Activated T-helper 9 cell treated with anti-CD3 and anti-CD28 coated beads, Interleukin-2, amount 50 U/mL, for 16 hours (primary cell): ENCODE data around the gene SLC35E2B.
"Not testable (repeated sequence)": the region's sequence is repeated elsewhere in the genome, so short reads cannot be mapped to it uniquely, and the experiment has no call there.

Experiments
- DNase-seq: peaks from one replicate; pipeline ENCODE4 v3.0.0-alpha.2; 2020; ENCODE audit warnings: low read depth

Gene SLC35E2B

GRCh38 chr1:1703796-1704195 is 11.2 kb upstream of the SLC35E2B start:
- no peak for DNase-seq

- not testable (repeated sequence) for DNase-seq
Measured at GRCh38 chr1:1702506-1702905, 9.9 kb upstream of the SLC35E2B start.

DNA sequence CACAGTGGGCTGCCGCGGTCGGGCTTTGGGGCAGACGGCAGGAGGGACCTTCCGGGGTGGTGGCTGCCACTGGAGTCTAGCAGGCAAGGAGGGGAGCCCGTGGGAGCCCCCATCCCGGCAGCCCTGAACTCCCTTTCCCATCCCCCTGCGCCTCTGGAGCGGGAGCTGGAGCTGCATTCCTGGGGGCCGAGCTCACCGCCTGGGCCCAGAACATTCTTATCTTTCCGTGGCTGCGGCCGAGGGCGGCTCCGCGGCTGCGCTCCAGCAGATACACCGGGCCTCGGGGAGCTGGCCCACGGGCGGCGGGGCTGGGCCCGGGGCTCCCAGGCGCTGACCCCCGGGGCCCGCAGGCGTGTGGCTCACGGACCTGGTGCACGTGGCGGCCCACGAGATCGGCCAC is 8.0 kb upstream of the SLC35E2B start:
- DNase-seq = not testable (repeated sequence)

GRCh38 chr1:1700067-1700466 is 7.5 kb upstream of the SLC35E2B start:
- DNase-seq = not testable (repeated sequence)

DNA sequence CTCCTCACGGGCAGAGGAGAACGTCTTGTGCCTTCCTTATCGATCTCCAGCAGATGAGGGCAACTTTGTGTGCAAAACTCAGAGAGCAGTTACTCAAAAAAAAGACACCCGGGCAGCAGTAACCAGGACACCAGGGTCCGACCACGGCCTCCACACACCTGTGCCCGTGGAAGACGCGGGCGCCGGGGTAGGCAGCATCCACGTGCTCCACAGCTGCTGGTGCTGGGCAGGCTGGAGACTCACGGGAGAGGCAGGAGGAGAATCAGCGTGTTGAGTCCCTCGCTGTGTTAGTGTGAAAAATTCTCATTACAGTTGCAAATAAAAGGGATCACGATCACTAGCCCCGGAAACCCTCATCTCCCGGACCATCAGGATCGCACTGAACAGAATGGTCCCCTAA is 6.5 kb upstream of the SLC35E2B start:
- DNase-seq = not testable (repeated sequence)

- not testable (repeated sequence) for DNase-seq
Measured at GRCh38 chr1:1697358-1698183, 5.0 kb upstream of the SLC35E2B start.

GRCh38 chr1:1696431-1697357 is 4.1 kb upstream of the SLC35E2B start:
- DNase-seq = not testable (repeated sequence)

GRCh38 chr1:1692324-1692713 is 276 bp downstream of the SLC35E2B start:
- DNase-seq = peak; percentile 77

DNA sequence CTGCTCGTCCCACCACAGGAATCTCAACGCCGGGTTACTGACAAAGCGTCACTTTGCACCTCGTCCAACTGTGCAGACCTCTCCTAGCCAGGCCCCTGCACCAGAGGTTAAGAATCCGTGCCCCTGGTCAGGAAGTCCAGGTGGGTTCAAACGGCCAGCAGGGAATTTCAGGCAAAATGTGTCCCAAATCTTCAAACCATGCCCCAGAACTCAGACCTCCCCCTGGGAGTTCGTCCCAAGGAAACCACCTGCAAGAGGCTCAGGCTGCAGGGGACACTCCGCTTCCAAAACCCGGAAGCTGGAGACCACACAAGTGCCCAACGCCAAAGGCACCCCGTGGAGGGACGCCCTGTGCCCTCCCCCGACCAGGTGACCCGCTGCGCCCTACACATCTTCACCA is 1.2 kb downstream of the SLC35E2B start:
- DNase-seq = not testable (repeated sequence)

DNA sequence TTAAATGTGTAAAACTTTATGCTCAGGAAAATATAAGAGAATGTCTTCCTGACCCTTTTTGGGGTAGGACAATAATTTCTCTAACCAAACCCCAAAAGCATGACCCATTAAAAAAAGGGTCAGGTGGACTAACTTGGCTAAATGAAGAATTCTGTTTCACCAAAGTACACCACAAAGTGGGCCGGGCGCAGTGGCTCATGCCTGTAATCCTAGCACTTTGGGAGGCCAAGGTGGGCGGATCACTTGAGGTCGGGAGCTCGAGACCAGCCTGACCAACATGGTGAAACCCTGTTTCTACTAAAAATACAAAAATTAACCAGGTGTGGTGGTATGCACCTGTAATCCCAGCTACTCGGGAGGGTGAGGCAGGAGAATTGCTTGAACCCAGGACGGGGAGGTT is 3.1 kb downstream of the SLC35E2B start:
- DNase-seq = not testable (repeated sequence)

DNA sequence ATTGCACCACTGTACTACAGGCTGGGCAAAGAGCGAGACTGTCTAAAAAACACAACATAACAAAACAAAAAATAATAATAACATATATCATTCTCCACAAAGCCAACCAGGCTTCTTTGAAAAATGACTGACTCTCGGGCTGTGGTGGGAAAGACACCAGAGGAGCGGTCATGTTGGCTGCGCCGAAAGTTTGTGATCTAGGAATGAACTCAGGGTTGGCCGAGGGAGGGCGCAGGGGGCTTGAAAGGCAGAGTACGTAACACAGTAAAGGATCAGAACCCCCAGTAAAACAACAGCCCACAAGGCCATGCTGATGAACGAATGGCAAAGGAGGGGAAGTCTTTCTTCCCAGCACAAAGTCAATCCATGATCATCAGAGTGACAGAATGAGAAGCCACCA is 4.7 kb downstream of the SLC35E2B start:
- no peak for DNase-seq

DNA sequence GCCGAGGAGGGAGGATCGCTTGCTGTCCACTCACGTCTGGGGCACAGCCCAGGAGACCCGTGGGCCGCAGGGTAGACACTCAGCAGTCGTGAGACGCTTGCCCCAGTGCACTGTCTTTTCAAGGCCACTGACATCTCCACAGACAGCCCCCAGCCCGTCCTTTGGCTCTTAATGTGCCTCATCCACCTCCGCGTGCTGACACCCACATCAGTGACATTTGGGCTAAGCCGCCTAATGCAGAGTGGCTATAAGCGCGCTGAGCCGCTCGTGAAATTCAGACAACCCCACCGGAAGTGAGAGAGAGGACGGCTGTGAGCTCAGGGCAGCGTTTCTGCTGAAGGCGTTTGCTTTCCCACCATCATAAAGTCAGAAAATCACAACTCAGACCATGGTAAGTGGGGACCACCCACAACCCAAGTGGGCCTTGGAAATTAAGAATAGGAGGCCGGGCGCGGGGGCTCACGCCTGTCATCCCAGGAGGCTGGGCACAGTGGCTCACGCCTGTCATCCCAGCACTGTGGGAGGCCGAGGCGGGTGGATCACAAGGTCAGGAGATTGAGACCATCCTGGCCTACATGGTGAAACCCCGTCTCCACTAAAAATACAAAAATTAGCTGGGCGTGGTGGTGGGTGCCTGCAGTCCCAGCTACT is 8.4 kb downstream of the SLC35E2B start:
- no peak for DNase-seq

DNA sequence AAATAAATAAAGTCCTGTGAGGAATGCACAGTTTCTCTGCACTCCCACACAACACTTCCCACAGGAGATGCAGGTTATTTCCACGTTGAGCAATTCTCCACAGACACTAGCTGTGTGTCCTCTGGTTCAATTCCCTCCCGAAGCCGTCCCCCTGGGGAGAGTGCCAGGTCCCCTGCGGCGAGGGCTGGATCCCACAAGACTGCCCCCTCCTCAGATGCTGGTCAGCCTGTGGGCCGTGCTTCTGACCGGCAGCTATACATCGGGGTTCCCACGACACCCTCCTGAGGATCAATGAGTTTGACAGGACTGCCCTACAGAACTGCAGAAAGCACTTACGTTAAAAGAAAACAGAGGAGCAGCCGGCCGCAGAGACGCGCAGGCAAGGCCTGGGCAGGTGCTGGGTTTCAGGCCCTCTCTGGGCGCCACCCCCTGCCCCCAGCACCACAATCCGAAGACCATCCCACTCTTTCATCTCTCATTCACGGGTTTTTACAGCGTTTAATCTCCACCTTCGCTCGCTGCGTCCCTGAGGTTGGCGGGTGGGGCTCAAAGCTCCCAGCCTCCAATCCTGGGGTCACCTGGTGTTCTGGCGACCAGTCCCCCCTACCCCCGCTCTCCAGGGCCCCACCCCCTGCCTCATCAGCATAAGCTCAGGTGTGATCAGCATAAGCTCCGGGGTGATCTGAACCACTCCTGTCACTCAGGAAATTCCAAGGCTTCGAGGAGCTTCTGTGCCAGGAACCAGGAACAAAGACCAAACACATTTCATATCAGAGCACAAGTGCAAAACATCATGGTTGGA is 9.3 kb downstream of the SLC35E2B start:
- DNase-seq = no peak

DNA sequence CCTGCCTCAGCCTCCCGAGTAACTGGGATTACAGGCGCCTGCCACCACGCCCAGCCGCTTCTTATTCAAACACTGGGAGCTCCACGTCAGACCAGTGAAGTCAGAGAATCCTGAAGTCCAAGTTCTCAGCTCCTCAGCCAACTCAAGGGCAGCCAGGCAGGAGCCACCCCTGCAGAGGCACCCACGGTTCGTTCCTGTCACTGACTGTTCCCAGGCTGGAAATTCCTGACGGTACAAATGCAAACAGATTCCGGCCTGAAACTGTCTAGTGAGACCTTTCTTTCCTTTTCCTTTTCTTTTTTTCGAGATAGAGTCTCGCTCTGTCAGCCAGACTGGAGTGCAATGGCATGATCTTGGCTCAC is 11.7 kb downstream of the SLC35E2B start:
- DNase-seq = no peak

DNA sequence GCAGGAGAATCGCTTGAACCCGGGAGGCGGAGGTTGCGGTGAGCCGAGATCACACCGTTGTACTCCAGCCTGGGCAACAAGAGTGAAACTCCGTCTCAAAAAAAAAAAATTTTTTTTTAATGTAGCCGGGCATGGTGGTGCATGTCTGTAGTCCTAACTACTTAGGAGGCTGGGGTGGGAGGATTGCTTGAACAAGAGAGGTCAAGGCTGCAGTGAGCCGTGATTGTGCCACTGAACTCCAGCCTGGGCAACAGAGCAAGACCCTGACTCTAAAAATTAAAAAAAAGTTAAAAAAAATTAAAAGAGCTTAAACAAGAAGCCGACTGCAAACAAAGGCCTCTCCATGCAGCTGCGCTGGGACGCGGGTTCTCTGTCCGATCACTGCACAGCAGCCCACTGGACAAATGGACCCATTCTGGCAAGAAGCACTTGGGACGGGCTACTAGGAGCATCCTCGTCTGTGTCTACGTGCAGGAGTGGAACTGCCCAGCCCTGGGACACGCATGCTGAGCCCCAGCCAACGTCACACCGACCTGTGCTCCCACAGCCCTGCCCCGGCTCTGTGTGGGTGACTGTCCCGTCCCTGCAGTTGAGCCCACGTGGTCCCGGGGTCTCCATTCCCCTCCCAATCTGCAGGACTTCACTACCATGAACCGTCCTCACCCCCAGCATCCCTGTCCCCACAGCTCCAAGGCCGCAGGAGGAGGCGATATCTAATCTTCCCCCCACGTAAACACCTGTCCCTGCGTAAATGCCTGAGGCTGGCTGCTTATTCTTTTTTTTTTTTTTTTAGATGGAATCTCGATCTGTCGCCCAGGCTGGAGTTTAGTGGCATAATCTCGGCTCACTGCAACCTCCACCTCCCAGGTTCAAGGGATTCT is 12.3 kb downstream of the SLC35E2B start:
- no peak for DNase-seq

DNA sequence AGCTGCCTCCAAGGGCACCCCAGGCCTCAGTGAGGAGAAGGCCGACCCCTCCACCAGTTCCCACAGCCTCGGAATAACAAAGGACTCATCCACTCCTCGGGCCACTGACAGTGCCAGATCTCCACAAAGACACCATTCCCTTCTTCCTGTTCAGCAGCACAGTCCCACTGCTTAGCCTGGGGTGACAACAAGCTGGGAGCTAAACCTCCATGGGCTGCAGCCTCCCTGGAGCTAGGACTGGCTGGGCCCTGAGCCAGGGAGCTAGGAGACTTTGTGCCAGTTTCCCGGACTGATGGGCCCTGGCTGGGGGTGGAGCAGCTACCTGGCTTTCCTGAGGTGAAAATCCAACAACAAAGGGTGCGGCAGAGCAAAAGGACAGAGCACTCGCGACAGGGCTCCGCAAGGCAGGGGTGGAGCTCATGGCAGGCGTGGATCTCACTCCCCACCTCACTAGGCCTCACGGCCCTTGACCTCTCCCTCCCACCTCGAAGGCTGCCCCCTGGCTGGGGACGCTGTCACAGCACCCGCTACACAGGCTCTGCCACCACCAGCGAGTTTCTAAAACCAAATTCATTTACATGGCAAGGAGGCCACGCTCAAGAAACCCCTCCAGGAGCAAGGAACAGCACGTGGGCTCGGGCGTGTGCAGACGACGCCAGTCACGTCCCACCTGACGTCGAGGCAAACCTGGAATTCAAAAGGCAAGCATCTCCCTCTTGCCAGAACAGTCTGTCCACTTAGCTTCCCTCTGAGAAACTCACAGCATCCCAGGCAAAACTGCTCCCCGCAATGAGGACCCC is 13.8 kb downstream of the SLC35E2B start:
- no peak for DNase-seq

DNA sequence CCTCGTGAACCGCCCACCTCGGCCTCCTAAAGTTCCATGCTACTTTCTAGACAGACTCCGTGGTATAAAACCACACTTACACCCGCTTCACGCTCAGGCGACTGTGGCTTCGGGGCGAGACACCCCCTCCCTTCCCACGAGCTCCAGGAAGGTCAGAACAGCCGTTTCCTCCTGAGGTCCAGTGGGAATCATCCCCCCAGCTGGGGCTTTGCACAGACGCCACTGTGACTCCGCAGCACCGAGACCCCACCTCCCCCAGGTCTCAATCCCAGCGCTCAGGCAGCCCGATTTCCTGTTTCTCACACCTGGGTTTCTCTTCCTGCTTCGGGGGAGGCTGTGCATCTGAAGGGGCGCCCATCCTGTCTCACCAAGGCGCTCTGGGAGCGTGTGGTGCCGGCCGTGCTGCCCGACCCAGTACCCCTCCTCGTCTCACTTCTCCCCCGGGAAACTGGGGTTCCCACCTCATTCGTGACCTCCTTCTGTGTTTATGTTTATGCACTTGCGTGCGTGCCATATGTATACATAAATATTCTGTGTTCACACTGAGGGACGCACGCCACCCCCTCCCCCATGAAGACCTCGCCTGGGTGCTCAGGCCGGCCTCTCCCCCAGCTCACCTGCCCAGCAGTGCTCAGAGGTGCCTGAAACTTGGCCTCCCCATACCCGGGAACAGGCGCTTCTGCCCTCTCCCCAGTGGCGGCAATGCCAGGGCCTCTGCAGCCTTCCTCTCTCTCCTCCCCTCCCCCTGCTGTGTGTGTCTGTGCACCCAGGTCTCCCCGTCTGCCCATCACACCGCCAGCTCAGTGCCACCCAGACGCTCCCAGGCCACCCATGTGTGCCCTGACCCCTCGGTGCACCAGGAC is 14.6 kb downstream of the SLC35E2B start:
- DNase-seq = peak; percentile 13

DNA sequence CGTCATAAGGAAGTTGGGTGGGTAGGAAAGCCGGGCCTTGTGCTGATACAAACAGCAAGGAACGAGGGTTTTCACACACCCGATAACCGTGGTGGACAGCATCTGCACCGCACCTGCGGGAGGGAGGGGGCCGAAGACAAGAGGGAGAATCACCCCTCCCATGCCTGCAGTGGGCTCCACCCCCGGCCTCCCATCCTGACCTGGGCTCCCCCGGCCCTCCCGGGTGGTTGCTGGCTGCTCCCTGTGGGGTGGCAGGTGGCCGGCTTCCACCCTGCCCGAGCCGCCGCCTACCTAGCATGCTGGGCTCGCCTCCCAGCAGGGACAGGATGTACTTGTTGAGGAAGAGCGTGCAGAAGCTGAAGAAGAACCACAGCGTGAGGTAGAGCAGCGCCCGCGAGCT is 16.5 kb downstream of the SLC35E2B start:
- DNase-seq = not testable (repeated sequence)

DNA sequence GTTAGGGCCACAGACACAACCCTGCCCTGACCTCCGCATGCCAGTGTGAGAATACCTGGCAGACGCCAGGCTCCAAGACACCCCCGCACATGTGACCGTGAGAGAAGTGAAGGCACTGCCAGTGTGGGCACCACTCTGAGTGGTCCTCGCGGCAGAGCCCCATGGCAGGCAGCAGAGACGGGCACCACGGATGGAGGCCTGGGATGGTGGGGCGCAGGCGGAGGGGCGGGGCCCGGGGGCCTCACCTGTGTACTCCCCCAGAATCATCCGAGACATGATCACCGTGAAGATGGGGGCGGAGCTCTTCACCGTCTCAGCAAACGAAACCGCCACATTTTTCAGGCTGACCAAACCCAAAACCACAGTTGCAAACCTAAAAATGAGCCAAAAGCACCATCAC is 17.4 kb downstream of the SLC35E2B start:
- DNase-seq = not testable (repeated sequence)
